ENCODE data around the gene CSRP3.

Gene CSRP3

GRCh38 chr11:19183646-19184045 is 18.1 kb downstream of the CSRP3 start:
- Mint-ChIP-seq H3K9me3 (no peaks in the 10 kb centered on the region), H3K4me3 (no peak overlapping the region), H3K27me3 (no peaks in the 10 kb centered on the region), H3K4me1 (ENCODE audit: low read depth) (no peaks in the 10 kb centered on the region), H3K27ac (no peak overlapping the region), H3K36me3 (ENCODE audit: low read depth) (no peaks in the 10 kb centered on the region)

GRCh38 chr11:19181531-19182261 is 20.1 kb downstream of the CSRP3 start:
- Mint-ChIP-seq H3K9me3 (no peaks in the 10 kb centered on the region), H3K27me3 (no peaks in the 10 kb centered on the region), H3K36me3 (ENCODE audit: low read depth) (peaks cover 4% of the 10 kb centered on the region), H3K27ac (no peak overlapping the region), H3K4me1 (ENCODE audit: low read depth) (no peaks in the 10 kb centered on the region), H3K4me3 (no peak overlapping the region)

- Mint-ChIP-seq H3K9me3 (no peaks in the 10 kb centered on the region), H3K4me3 (no peak overlapping the region), H3K36me3 (ENCODE audit: low read depth) (peaks cover 45% of the 10 kb centered on the region), H3K27me3 (no peaks in the 10 kb centered on the region), H3K27ac (no peak overlapping the region), H3K4me1 (ENCODE audit: low read depth) (no peaks in the 10 kb centered on the region)
These were observed 25.1 kb downstream of the CSRP3 start for GRCh38 chr11:19176629-19177186.

GRCh38 chr11:19173964-19174638 is 27.7 kb downstream of the CSRP3 start:
- no peaks in the 10 kb centered on the region for H3K9me3 Mint-ChIP-seq
- H3K27ac Mint-ChIP-seq, result no peak overlapping the region
- H3K4me3 Mint-ChIP-seq, result no peak overlapping the region
- peaks cover 60% of the 10 kb centered on the region for H3K36me3 Mint-ChIP-seq (ENCODE audit: low read depth)
- H3K4me1 Mint-ChIP-seq (ENCODE audit: low read depth), result no peaks in the 10 kb centered on the region
- H3K27me3 Mint-ChIP-seq, result no peaks in the 10 kb centered on the region

GRCh38 chr11:19173004-19173689 is 28.6 kb downstream of the CSRP3 start:
- no peak overlapping the region for H3K27ac Mint-ChIP-seq
- H3K9me3 Mint-ChIP-seq, result no peaks in the 10 kb centered on the region
- peaks cover 70% of the 10 kb centered on the region for H3K36me3 Mint-ChIP-seq (ENCODE audit: low read depth)
- H3K4me3 Mint-ChIP-seq, result no peak overlapping the region
- no peaks in the 10 kb centered on the region for H3K4me1 Mint-ChIP-seq (ENCODE audit: low read depth)
- H3K27me3 Mint-ChIP-seq, result no peaks in the 10 kb centered on the region

GRCh38 chr11:19168090-19168489 is 33.7 kb downstream of the CSRP3 start:
- peaks cover 82% of the 10 kb centered on the region for H3K36me3 Mint-ChIP-seq (ENCODE audit: low read depth)
- H3K4me1 Mint-ChIP-seq (ENCODE audit: low read depth), result no peaks in the 10 kb centered on the region
- H3K27me3 Mint-ChIP-seq, result no peaks in the 10 kb centered on the region
- no peak overlapping the region for H3K27ac Mint-ChIP-seq
- no peak overlapping the region for H3K4me3 Mint-ChIP-seq
- no peaks in the 10 kb centered on the region for H3K9me3 Mint-ChIP-seq

GRCh38 chr11:19164881-19165280 is 36.9 kb downstream of the CSRP3 start:
- Mint-ChIP-seq H3K4me3 (no peak overlapping the region), H3K27me3 (no peaks in the 10 kb centered on the region), H3K9me3 (no peaks in the 10 kb centered on the region), H3K4me1 (ENCODE audit: low read depth) (no peaks in the 10 kb centered on the region), H3K27ac (no peak overlapping the region), H3K36me3 (ENCODE audit: low read depth) (peaks cover 89% of the 10 kb centered on the region)

- H3K36me3 Mint-ChIP-seq (ENCODE audit: low read depth), result peaks cover 90% of the 10 kb centered on the region
- no peak overlapping the region for H3K27ac Mint-ChIP-seq
- H3K4me1 Mint-ChIP-seq (ENCODE audit: low read depth), result no peaks in the 10 kb centered on the region
- H3K27me3 Mint-ChIP-seq, result no peaks in the 10 kb centered on the region
- H3K9me3 Mint-ChIP-seq, result no peaks in the 10 kb centered on the region
- no peak overlapping the region for H3K4me3 Mint-ChIP-seq
These were observed 37.4 kb downstream of the CSRP3 start for GRCh38 chr11:19164230-19164855.

GRCh38 chr11:19163617-19164016 is 38.2 kb downstream of the CSRP3 start:
- no peak overlapping the region for H3K27ac Mint-ChIP-seq
- no peaks in the 10 kb centered on the region for H3K4me1 Mint-ChIP-seq (ENCODE audit: low read depth)
- no peaks in the 10 kb centered on the region for H3K9me3 Mint-ChIP-seq
- H3K36me3 Mint-ChIP-seq (ENCODE audit: low read depth), result peaks cover 89% of the 10 kb centered on the region
- no peak overlapping the region for H3K4me3 Mint-ChIP-seq
- no peaks in the 10 kb centered on the region for H3K27me3 Mint-ChIP-seq

- no peaks in the 10 kb centered on the region for H3K27me3 Mint-ChIP-seq
- peaks cover 83% of the 10 kb centered on the region for H3K36me3 Mint-ChIP-seq (ENCODE audit: low read depth)
- H3K4me3 Mint-ChIP-seq, result no peak overlapping the region
- H3K4me1 Mint-ChIP-seq (ENCODE audit: low read depth), result no peaks in the 10 kb centered on the region
- H3K9me3 Mint-ChIP-seq, result no peaks in the 10 kb centered on the region
- no peak overlapping the region for H3K27ac Mint-ChIP-seq
These were observed 38.8 kb downstream of the CSRP3 start for GRCh38 chr11:19162951-19163505.

- Mint-ChIP-seq H3K36me3 (ENCODE audit: low read depth) (peaks cover 76% of the 10 kb centered on the region), H3K4me1 (ENCODE audit: low read depth) (no peaks in the 10 kb centered on the region), H3K27ac (no peak overlapping the region), H3K4me3 (no peak overlapping the region), H3K27me3 (no peaks in the 10 kb centered on the region), H3K9me3 (no peaks in the 10 kb centered on the region)
These were observed 40.1 kb downstream of the CSRP3 start for GRCh38 chr11:19161651-19162050.

- Mint-ChIP-seq H3K36me3 (ENCODE audit: low read depth) (peaks cover 75% of the 10 kb centered on the region), H3K4me1 (ENCODE audit: low read depth) (no peaks in the 10 kb centered on the region), H3K27ac (no peak overlapping the region), H3K4me3 (no peak overlapping the region), H3K27me3 (no peaks in the 10 kb centered on the region), H3K9me3 (no peaks in the 10 kb centered on the region)
These were observed 40.9 kb downstream of the CSRP3 start for GRCh38 chr11:19160847-19161246.

GRCh38 chr11:19156892-19157291 is 44.9 kb downstream of the CSRP3 start:
- H3K4me3 Mint-ChIP-seq, result no peak overlapping the region
- H3K27me3 Mint-ChIP-seq, result no peaks in the 10 kb centered on the region
- H3K36me3 Mint-ChIP-seq (ENCODE audit: low read depth), result peaks cover 66% of the 10 kb centered on the region
- no peaks in the 10 kb centered on the region for H3K4me1 Mint-ChIP-seq (ENCODE audit: low read depth)
- H3K27ac Mint-ChIP-seq, result no peak overlapping the region
- H3K9me3 Mint-ChIP-seq, result no peaks in the 10 kb centered on the region

GRCh38 chr11:19145319-19145718 is 56.5 kb downstream of the CSRP3 start:
- no peaks in the 10 kb centered on the region for H3K9me3 Mint-ChIP-seq

More at GRCh38 chr11:19145319-19145718, 56.5 kb downstream of the CSRP3 start:
- Mint-ChIP-seq H3K4me1 (ENCODE audit: low read depth) (no peaks in the 10 kb centered on the region), H3K4me3 (no peak overlapping the region), H3K27ac (no peak overlapping the region), H3K36me3 (ENCODE audit: low read depth) (peaks cover 41% of the 10 kb centered on the region), H3K27me3 (no peaks in the 10 kb centered on the region)
